Choroid plexus epithelial cell (primary cell): ENCODE results near the gene MYLK.
A peak's percentile ranks its signal among the peaks of the same experiment; 100 is the strongest.

Source experiments
- DNase-seq: peaks from one replicate; pipeline ENCODE4 v3.0.0-alpha.2; 2010; ENCODE audit warnings: low read depth
- H3K4me3 ChIP-seq: 2 replicates; pipeline ENCODE4 v1.5.1; 2011; ENCODE audit warnings: low read depth, mild to moderate bottlenecking, control low read depth, low read length, moderate library complexity
- CTCF ChIP-seq: conservative IDR thresholded peaks from 2 replicates; pipeline ENCODE4 v1.5.1; 2011; ENCODE audit warnings: low read depth, mild to moderate bottlenecking, control low read depth, inconsistent platforms, low read length, moderate library complexity

Gene MYLK

GRCh38 chr3:123842711-123843110 is 41.4 kb downstream of the MYLK start:
- TF ChIP-seq CTCF = no peak
- no peak overlapping the region for H3K4me3 ChIP-seq
- no peak for DNase-seq

- H3K4me3 ChIP-seq = no peak overlapping the region
- TF ChIP-seq CTCF = no peak
- DNase-seq = peak; percentile 26
Measured at GRCh38 chr3:123841476-123842238, 42.5 kb downstream of the MYLK start.

- no peak for DNase-seq
- no peak overlapping the region for H3K4me3 ChIP-seq
- no peak for TF ChIP-seq CTCF
Measured at GRCh38 chr3:123840961-123841360, 43.2 kb downstream of the MYLK start.

GRCh38 chr3:123837858-123838257 is 46.3 kb downstream of the MYLK start:
- no peak for TF ChIP-seq CTCF
- no peak overlapping the region for H3K4me3 ChIP-seq
- DNase-seq = no peak

GRCh38 chr3:123834631-123835030 is 49.5 kb downstream of the MYLK start:
- no peak overlapping the region for H3K4me3 ChIP-seq
- peak; percentile 75 for DNase-seq
- no peak for TF ChIP-seq CTCF

GRCh38 chr3:123833398-123833785 is 50.7 kb downstream of the MYLK start:
- DNase-seq = no peak
- H3K4me3 ChIP-seq = no peak overlapping the region
- TF ChIP-seq CTCF = no peak
